Measurements from ENCODE around the gene BCL7A.

Gene BCL7A

GRCh38 chr12:122088179-122088810 is 66.6 kb downstream of the BCL7A start:
- H3K4me3 ChIP-seq (ENCODE audit: insufficient read depth, low read length, poor library complexity, severe bottlenecking) = no peak overlapping the region
- H3K36me3 ChIP-seq (ENCODE audit: low read length) = no peaks in the 10 kb centered on the region

GRCh38 chr12:122089077-122089476 is 67.4 kb downstream of the BCL7A start:
- no peaks in the 10 kb centered on the region for H3K9me2 ChIP-seq (replicated peaks; ENCODE audit: insufficient read depth, low read length)
- no peak overlapping the region; the same call in 1 of the 2 replicates for H3K27ac ChIP-seq (ENCODE audit: low read depth, low read length)
- no peaks in the 10 kb centered on the region for H4K20me1 ChIP-seq (ENCODE audit: low read depth, low read length)
- no peaks in the 10 kb centered on the region for H3K36me3 ChIP-seq (ENCODE audit: low read length)
- H2AFZ ChIP-seq (ENCODE audit: low read depth, low read length, severe bottlenecking) = no peak overlapping the region
- H3K9ac ChIP-seq (ENCODE audit: low read length) = no peak overlapping the region
- peaks cover 83% of the 10 kb centered on the region for H3K79me2 ChIP-seq (ENCODE audit: insufficient read depth, low read length)
- H3F3A ChIP-seq (ENCODE audit: insufficient read depth) = no peaks in the 10 kb centered on the region
- H3K9me3 ChIP-seq (ENCODE audit: insufficient read depth, low read length) = no peaks in the 10 kb centered on the region
- H3K27me3 ChIP-seq (ENCODE audit: low read length) = no peaks in the 10 kb centered on the region
- no peak for TF ChIP-seq EZH2phosphoT487 (conservative IDR thresholded peaks at IDR 0.05; ENCODE audit: low read length)
- TF ChIP-seq CTCF (IDR thresholded peaks at IDR 0.05; ENCODE audit: insufficient read depth, low read length, poor library complexity, severe bottlenecking) = no peak
- no peak overlapping the region for H3K4me2 ChIP-seq (ENCODE audit: low read depth, low read length, poor library complexity, severe bottlenecking)
- H3K4me3 ChIP-seq (ENCODE audit: insufficient read depth, low read length, poor library complexity, severe bottlenecking) = no peak overlapping the region

More at GRCh38 chr12:122088179-122088810, 66.6 kb downstream of the BCL7A start:
- Histone ChIP-seq H3K27me3 (ENCODE audit: low read length) (no peaks in the 10 kb centered on the region), H3K79me2 (ENCODE audit: insufficient read depth, low read length) (peaks cover 83% of the 10 kb centered on the region), H3K9me3 (ENCODE audit: insufficient read depth, low read length) (no peaks in the 10 kb centered on the region), H3K9ac (ENCODE audit: low read length) (no peak overlapping the region), H2AFZ (ENCODE audit: low read depth, low read length, severe bottlenecking) (no peak overlapping the region), H3F3A (ENCODE audit: insufficient read depth) (no peaks in the 10 kb centered on the region), H3K4me2 (ENCODE audit: low read depth, low read length, poor library complexity, severe bottlenecking) (no peak overlapping the region), H3K9me2 (replicated peaks; ENCODE audit: insufficient read depth, low read length) (no peaks in the 10 kb centered on the region), H4K20me1 (ENCODE audit: low read depth, low read length) (no peaks in the 10 kb centered on the region), H3K27ac (ENCODE audit: low read depth, low read length) (no peak overlapping the region)
- TF ChIP-seq EZH2phosphoT487 (conservative IDR thresholded peaks at IDR 0.05; ENCODE audit: low read length) = no peak
- no peak for TF ChIP-seq CTCF (IDR thresholded peaks at IDR 0.05; ENCODE audit: insufficient read depth, low read length, poor library complexity, severe bottlenecking)

- Histone ChIP-seq H3K9me3 (ENCODE audit: insufficient read depth, low read length) (no peaks in the 10 kb centered on the region), H3K79me2 (ENCODE audit: insufficient read depth, low read length) (peaks cover 89% of the 10 kb centered on the region), H3K36me3 (ENCODE audit: low read length) (no peaks in the 10 kb centered on the region), H3K4me3 (ENCODE audit: insufficient read depth, low read length, poor library complexity, severe bottlenecking) (no peak overlapping the region), H4K20me1 (ENCODE audit: low read depth, low read length) (no peaks in the 10 kb centered on the region), H3K4me2 (ENCODE audit: low read depth, low read length, poor library complexity, severe bottlenecking) (no peak overlapping the region), H2AFZ (ENCODE audit: low read depth, low read length, severe bottlenecking) (no peak overlapping the region), H3F3A (ENCODE audit: insufficient read depth) (peaks cover 5% of the 10 kb centered on the region), H3K27ac (ENCODE audit: low read depth, low read length) (no peak overlapping the region), H3K27me3 (ENCODE audit: low read length) (no peaks in the 10 kb centered on the region), H3K9ac (ENCODE audit: low read length) (no peak overlapping the region), H3K9me2 (replicated peaks; ENCODE audit: insufficient read depth, low read length) (no peaks in the 10 kb centered on the region)
- TF ChIP-seq EZH2phosphoT487 (conservative IDR thresholded peaks at IDR 0.05; ENCODE audit: low read length) = no peak
- no peak for TF ChIP-seq CTCF (IDR thresholded peaks at IDR 0.05; ENCODE audit: insufficient read depth, low read length, poor library complexity, severe bottlenecking)
These were observed 69.3 kb downstream of the BCL7A start for GRCh38 chr12:122090759-122091515.

Data from SU-DHL-6 (cell line).